Measurements from ENCODE around the gene SOBP. TPM values are rescaled to one million over a fixed set of nuclear protein-coding genes. Genes with fewer than 3 reads are reported as not detected.

The SOBP gene
- total and polyA plus RNA-seq, 2 donors (not counting 3 experiments of a cell fraction or from before 2014, with no cell fraction given) = 0.35 to 6.6 TPM

GRCh38 chr6:107556082-107556481 is 66.2 kb downstream of the SOBP start:
- no peaks in the 10 kb centered on the region for H3K79me2 ChIP-seq (ENCODE audit: control insufficient read depth, insufficient read depth, low read length)
- POLR2A ChIA-PET = no interaction called here
- FAIRE-seq = no peak
- no peaks in the 10 kb centered on the region for H3K4me1 ChIP-seq (ENCODE audit: control insufficient read depth, extremely low read depth, insufficient read depth, low read length)
- no peak overlapping the region for H3K27ac ChIP-seq (ENCODE audit: insufficient read depth, low read depth, low read length)
- H3K4me2 ChIP-seq (ENCODE audit: insufficient read depth, low read length) = no peak overlapping the region
- no peaks in the 10 kb centered on the region for H3K27me3 ChIP-seq (ENCODE audit: control insufficient read depth in 2 of 2, insufficient read depth in 2 of 2, low read length in 2 of 2)
- no peaks in the 10 kb centered on the region for H3K36me3 ChIP-seq (ENCODE audit: control insufficient read depth in 2 of 2, extremely low read depth in 1 of 2, insufficient read depth in 2 of 2, low read length in 2 of 2)
- H2AFZ ChIP-seq (ENCODE audit: low read depth, low read length) = no peak overlapping the region
- no peaks in the 10 kb centered on the region for H3K9me1 ChIP-seq (replicated peaks; ENCODE audit: control insufficient read depth, extremely low read depth, insufficient read depth, low read length)
- H3K9ac ChIP-seq (replicated peaks; ENCODE audit: extremely low read depth, insufficient read depth, low read length) = no peak overlapping the region
- H4K20me1 ChIP-seq (replicated peaks; ENCODE audit: control insufficient read depth, extremely low read depth, insufficient read depth, low read length) = no peaks in the 10 kb centered on the region
- dilution Hi-C loops (cut with MboI; ENCODE audit: extremely low pct_ligation_motif_present, low sequenced_read_pairs) (no loop called here), intact Hi-C loops (cut with micrococcal nuclease) (no loop called here)
- no peak for DNase-seq (ENCODE audit: low read depth, low spot score)
- H3K4me3 ChIP-seq (replicated peaks in 1 of 3; ENCODE audit: insufficient read depth in 1 of 3, low read depth in 1 of 3, low read length in 3 of 3) = no peak overlapping the region
- no peaks in the 10 kb centered on the region for H3K9me3 ChIP-seq (replicated peaks; ENCODE audit: control insufficient read depth, insufficient read depth, low read length)
- BruUV-seq (replicated peaks) = no TSS peak
- TF ChIP-seq MYC (IDR thresholded peaks at IDR 0.05; ENCODE audit: low read depth, low read length) = no peak
- CTCF ChIA-PET = no interaction called here

- no TSS peak for BruUV-seq (replicated peaks)
- intact Hi-C loops (cut with micrococcal nuclease) = no loop called here
- TF ChIP-seq MYC (IDR thresholded peaks at IDR 0.05; ENCODE audit: low read depth, low read length) (no peak), CTCF (IDR thresholded peaks at IDR 0.05; ENCODE audit: extremely low read depth in 1 of 2, insufficient read depth in 1 of 2, low read depth in 1 of 2, low read length in 2 of 2) (no peak), EZH2 (IDR thresholded peaks at IDR 0.05; ENCODE audit: borderline replicate concordance, low read depth, low read length, severe bottlenecking) (no peak), GATA2 (IDR thresholded peaks at IDR 0.05; ENCODE audit: insufficient read depth, insufficient read length, low read depth, low read length) (no peak), JUN (IDR thresholded peaks at IDR 0.05; ENCODE audit: borderline replicate concordance, insufficient read depth, insufficient read length, low read depth) (no peak), POLR2AphosphoS5 (IDR thresholded peaks at IDR 0.05; ENCODE audit: insufficient read depth, low read depth, low read length) (no peak), FOS (IDR thresholded peaks at IDR 0.05; ENCODE audit: borderline replicate concordance, insufficient read depth, low read length) (no peak), MAX (IDR thresholded peaks at IDR 0.05; ENCODE audit: insufficient read depth, insufficient read length) (no peak), POLR2A (IDR thresholded peaks at IDR 0.05; ENCODE audit: low read depth, low read length) (no peak)
These were observed 67.8 kb downstream of the SOBP start for GRCh38 chr6:107557698-107558097.

More at GRCh38 chr6:107557698-107558097, 67.8 kb downstream of the SOBP start:
- no peak for FAIRE-seq
- H3K27me3 ChIP-seq (ENCODE audit: control insufficient read depth in 2 of 2, insufficient read depth in 2 of 2, low read length in 2 of 2) = no peaks in the 10 kb centered on the region
- ChIA-PET POLR2A (no interaction called here), CTCF (no interaction called here)
- no peak overlapping the region for H3K27ac ChIP-seq (ENCODE audit: insufficient read depth, low read depth, low read length)
- no peak overlapping the region for H3K9ac ChIP-seq (replicated peaks; ENCODE audit: extremely low read depth, insufficient read depth, low read length)
- H3K4me2 ChIP-seq (ENCODE audit: insufficient read depth, low read length) = no peak overlapping the region
- dilution Hi-C loops (cut with MboI; ENCODE audit: extremely low pct_ligation_motif_present, low sequenced_read_pairs) = no loop called here
- DNase-seq (ENCODE audit: low read depth, low spot score) = no peak
- no peak overlapping the region for H2AFZ ChIP-seq (ENCODE audit: low read depth, low read length)
- H3K79me2 ChIP-seq (ENCODE audit: control insufficient read depth, insufficient read depth, low read length) = no peaks in the 10 kb centered on the region
- no peak overlapping the region for H3K4me3 ChIP-seq (replicated peaks in 1 of 3; ENCODE audit: insufficient read depth in 1 of 3, low read depth in 1 of 3, low read length in 3 of 3)
- no peaks in the 10 kb centered on the region for H3K4me1 ChIP-seq (ENCODE audit: control insufficient read depth, extremely low read depth, insufficient read depth, low read length)
- H3K36me3 ChIP-seq (ENCODE audit: control insufficient read depth in 2 of 2, extremely low read depth in 1 of 2, insufficient read depth in 2 of 2, low read length in 2 of 2) = no peaks in the 10 kb centered on the region
- no peaks in the 10 kb centered on the region for H3K9me1 ChIP-seq (replicated peaks; ENCODE audit: control insufficient read depth, extremely low read depth, insufficient read depth, low read length)
- H3K9me3 ChIP-seq (replicated peaks; ENCODE audit: control insufficient read depth, insufficient read depth, low read length) = no peaks in the 10 kb centered on the region
- H4K20me1 ChIP-seq (replicated peaks; ENCODE audit: control insufficient read depth, extremely low read depth, insufficient read depth, low read length) = no peaks in the 10 kb centered on the region
